Measurements from ENCODE around the gene CYTH1. TPM values are rescaled to one million over a fixed set of nuclear protein-coding genes. Genes with fewer than 3 reads are reported as not detected.

CYTH1 gene
- total RNA-seq, 6 donors from 2014 or later = 113 to 295 (median 121) TPM

DNA sequence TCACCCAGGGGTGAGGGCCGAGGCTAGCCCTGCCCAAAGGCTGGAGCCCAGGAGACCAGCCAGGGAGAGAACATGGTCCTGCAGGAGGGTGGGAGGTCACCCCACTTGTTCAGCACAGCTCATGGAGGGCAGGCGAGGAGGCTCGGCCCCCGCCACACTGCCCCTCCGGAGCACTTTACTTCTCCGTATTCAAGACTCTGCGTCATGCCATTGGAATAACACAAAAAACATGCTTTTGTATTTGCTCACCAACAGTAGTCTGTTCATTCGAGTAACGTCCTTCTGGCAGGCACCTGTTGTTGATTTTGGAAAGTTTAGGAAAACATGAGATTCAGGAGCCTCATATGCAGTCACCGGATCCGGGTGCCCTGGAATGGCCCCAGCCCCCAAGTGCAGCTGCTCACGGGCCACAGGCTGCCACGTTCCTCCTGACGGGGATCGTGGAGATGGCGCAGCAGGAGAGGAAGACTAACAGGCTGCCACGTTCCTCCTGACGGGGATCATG lies 123.7 kb downstream of the CYTH1 start:
- H3K4me3 ChIP-seq = no peak overlapping the region
- TF ChIP-seq POLR2AphosphoS5 (IDR thresholded peaks at IDR 0.05) = no peak
- TF ChIP-seq EP300 (IDR thresholded peaks at IDR 0.05) = no peak
- no peak for TF ChIP-seq POLR2A (IDR thresholded peaks at IDR 0.05)
- TF ChIP-seq, protein P1, sequence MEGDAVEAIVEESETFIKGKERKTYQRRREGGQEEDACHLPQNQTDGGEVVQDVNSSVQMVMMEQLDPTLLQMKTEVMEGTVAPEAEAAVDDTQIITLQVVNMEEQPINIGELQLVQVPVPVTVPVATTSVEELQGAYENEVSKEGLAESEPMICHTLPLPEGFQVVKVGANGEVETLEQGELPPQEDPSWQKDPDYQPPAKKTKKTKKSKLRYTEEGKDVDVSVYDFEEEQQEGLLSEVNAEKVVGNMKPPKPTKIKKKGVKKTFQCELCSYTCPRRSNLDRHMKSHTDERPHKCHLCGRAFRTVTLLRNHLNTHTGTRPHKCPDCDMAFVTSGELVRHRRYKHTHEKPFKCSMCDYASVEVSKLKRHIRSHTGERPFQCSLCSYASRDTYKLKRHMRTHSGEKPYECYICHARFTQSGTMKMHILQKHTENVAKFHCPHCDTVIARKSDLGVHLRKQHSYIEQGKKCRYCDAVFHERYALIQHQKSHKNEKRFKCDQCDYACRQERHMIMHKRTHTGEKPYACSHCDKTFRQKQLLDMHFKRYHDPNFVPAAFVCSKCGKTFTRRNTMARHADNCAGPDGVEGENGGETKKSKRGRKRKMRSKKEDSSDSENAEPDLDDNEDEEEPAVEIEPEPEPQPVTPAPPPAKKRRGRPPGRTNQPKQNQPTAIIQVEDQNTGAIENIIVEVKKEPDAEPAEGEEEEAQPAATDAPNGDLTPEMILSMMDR (IDR thresholded peaks at IDR 0.05) = no peak
- ATAC-seq (ENCODE audit: low FRiP score in 2 of 2) = no peak
- H3K4me1 ChIP-seq = no peaks in the 10 kb centered on the region
- H3K27me3 ChIP-seq = no peaks in the 10 kb centered on the region
- H3K27ac ChIP-seq = no peak overlapping the region
- H3K36me3 ChIP-seq = no peaks in the 10 kb centered on the region
- WGBS, 2 donors = 90 to 92% methylated on average over 16 to 18 of the region's 18 CpGs
- H3K9me3 ChIP-seq = no peaks in the 10 kb centered on the region
- no peak for DNase-seq

DNA sequence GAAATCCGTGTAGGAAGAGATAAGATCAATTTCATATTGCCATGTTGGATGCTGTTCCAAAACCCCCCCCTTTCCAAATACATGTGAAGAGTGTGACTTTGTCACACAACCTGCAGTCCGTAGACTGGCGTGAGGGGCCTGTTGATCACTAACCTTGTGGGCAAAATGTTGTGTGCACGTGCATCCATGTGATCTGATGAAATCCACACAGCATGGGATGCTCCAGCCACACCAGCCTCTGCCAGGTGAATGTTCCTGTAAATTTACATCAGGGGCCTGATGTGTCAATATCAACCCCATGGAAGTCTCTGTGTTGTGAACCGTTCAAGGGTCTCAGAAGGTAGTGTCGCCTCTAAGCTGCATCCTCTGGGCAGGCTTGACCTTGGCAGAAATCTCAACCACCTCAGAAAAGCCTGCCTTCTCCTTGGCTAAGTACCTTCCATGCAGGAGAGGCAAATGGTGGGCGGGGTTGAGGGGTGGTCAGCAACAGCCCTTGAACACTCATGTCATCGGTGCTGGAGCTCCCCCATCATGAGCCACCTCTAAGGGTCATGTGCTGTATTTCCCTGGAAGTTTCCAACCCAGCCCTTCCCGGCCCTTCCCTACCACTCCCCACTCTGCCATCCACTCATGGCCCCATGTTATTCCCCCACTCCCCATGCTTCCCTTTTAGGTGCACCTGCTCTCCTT lies 126.7 kb downstream of the CYTH1 start:
- WGBS, 2 donors = 86 to 87% methylated on average over 9 of the region's 9 CpGs
- Histone ChIP-seq H3K4me1 (no peaks in the 10 kb centered on the region), H3K27me3 (no peaks in the 10 kb centered on the region), H3K27ac (no peak overlapping the region), H3K4me3 (no peak overlapping the region), H3K36me3 (no peaks in the 10 kb centered on the region), H3K9me3 (no peaks in the 10 kb centered on the region)
- TF ChIP-seq POLR2A (IDR thresholded peaks at IDR 0.05) = no peak
- no peak for TF ChIP-seq EP300 (IDR thresholded peaks at IDR 0.05)
- TF ChIP-seq, protein P1 (IDR thresholded peaks at IDR 0.05) = no peak
- DNase-seq (no peak), ATAC-seq (ENCODE audit: low FRiP score in 2 of 2) (no peak)

DNA sequence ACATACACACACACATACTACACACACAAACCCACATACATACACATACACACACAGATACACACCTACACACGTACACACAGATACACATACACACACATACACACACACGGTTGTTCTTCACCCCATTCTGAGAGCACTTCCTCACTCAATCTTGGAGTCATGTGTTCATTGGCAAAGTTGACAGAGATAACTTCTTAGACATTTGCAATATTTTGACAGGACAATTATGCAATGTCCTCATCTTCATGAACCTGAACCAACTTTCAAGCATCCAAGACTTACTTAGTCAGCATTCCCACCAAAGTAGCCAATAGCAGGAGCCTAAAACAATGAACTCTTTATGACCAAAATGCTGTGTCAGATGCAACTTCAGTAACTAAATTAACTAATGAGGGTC lies 127.7 kb downstream of the CYTH1 start:
- Histone ChIP-seq H3K4me3 (no peak overlapping the region), H3K9me3 (no peaks in the 10 kb centered on the region), H3K27ac (peak overlapping the region in 1 of 4 donors; percentile 64), H3K36me3 (no peaks in the 10 kb centered on the region), H3K27me3 (no peaks in the 10 kb centered on the region), H3K4me1 (no peaks in the 10 kb centered on the region)
- DNase-seq = no peak
- TF ChIP-seq EP300 (IDR thresholded peaks at IDR 0.05) (no peak), POLR2AphosphoS5 (IDR thresholded peaks at IDR 0.05) (no peak), POLR2A (IDR thresholded peaks at IDR 0.05) (no peak)
- TF ChIP-seq, protein P1 (IDR thresholded peaks at IDR 0.05) = no peak
- no peak for ATAC-seq (ENCODE audit: low FRiP score in 2 of 2)
- 73 to 81% methylated on average over 2 of the region's 2 CpGs for WGBS, 2 donors

DNA sequence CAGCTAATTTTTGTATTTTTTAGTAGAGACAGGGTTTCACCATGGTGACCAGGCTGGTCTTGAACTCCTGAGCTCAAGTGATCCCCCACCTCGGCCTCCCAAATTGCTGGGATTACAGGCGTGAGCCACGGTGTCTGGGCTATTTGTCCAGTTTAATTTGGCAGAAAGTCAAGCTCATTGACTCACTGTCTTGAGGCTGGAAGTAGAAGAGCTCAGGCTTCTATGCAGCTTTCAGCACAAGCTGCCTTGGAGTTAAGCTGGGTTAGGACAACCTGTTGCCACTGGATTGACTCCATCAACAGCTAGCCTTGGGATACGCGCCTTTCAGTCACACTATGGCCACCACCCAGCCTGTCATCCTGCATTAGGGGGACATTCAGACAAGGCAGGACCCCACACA lies 128.7 kb downstream of the CYTH1 start:
- TF ChIP-seq EP300 (IDR thresholded peaks at IDR 0.05) (no peak), POLR2A (IDR thresholded peaks at IDR 0.05) (no peak), POLR2AphosphoS5 (IDR thresholded peaks at IDR 0.05) (no peak)
- TF ChIP-seq, protein P1 (IDR thresholded peaks at IDR 0.05) = no peak
- 58 to 71% methylated on average over 5 of the region's 5 CpGs for WGBS, 2 donors
- DNase-seq (no peak), ATAC-seq (ENCODE audit: low FRiP score in 2 of 2) (peak in 1 of 2 donors; percentile 51)
- Histone ChIP-seq H3K27ac (peak overlapping the region in 2 of 4 donors; percentile 38 to 64), H3K27me3 (no peaks in the 10 kb centered on the region), H3K9me3 (peaks cover 0 to 8% (median 0%) of the 10 kb centered on the region in 4 donors), H3K36me3 (no peaks in the 10 kb centered on the region), H3K4me1 (no peaks in the 10 kb centered on the region), H3K4me3 (no peak overlapping the region)

DNA sequence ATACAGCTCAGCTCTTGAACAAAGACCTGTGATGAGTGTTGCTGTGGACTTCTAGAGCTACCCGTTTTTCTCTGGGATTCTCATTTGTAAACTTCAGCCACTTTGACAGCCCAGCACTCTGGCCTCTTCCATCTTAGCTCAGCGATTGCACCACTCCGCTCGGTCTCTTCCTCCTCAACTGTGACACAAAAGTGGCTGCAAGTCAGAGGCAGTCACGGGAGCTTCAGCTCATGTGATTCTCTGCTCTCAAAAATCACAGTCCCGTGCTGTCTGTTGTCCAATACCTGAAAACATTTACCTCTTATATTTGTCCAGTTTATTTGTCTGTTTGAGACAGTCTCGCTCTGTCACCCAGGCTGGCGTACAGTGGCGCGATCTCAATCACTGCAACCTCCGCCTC lies 129.2 kb downstream of the CYTH1 start:
- H3K4me1 ChIP-seq = no peaks in the 10 kb centered on the region
- no peaks in the 10 kb centered on the region for H3K36me3 ChIP-seq
- H3K4me3 ChIP-seq = no peak overlapping the region
- H3K9me3 ChIP-seq = peaks cover 0 to 11% (median 0%) of the 10 kb centered on the region in 4 donors
- no peaks in the 10 kb centered on the region for H3K27me3 ChIP-seq
- peak overlapping the region in 2 of 4 donors; percentile 38 to 64 for H3K27ac ChIP-seq
- ATAC-seq (ENCODE audit: low FRiP score in 2 of 2) (no peak), DNase-seq (peak in 1 of 2 donors; percentile 59)
- WGBS, 2 donors = 74 to 88% methylated on average over 11 of the region's 11 CpGs
- TF ChIP-seq POLR2A (IDR thresholded peaks at IDR 0.05) (peak in 1 of 4 donors; percentile 48), EP300 (IDR thresholded peaks at IDR 0.05) (no peak), POLR2AphosphoS5 (IDR thresholded peaks at IDR 0.05) (no peak)
- TF ChIP-seq, protein P1 (IDR thresholded peaks at IDR 0.05) = no peak

Data from upper lobe of left lung (tissue), 6 donors.